ENCODE measurements around the gene COX4I2. TPM values are rescaled to one million over a fixed set of nuclear protein-coding genes. Genes with fewer than 3 reads are reported as not detected.

Gene COX4I2
- total and polyA plus RNA-seq, 8 donors, result 0.28 to 7.8 (median 0.79) TPM; not detected in 1

- Histone ChIP-seq H3K27ac (no peak overlapping the region), H3K36me3 (no peaks in the 10 kb centered on the region), H3K4me1 (no peaks in the 10 kb centered on the region), H3K27me3 (peaks cover 0 to 6% (median 0%) of the 10 kb centered on the region in 4 donors), H3K4me3 (no peak overlapping the region), H3K9me3 (no peaks in the 10 kb centered on the region)
- no peak for ATAC-seq
- intact Hi-C loops (cut with DNase I), result no loop called here
- 83 to 89% methylated on average over 14 of the region's 14 CpGs for WGBS, 2 donors
- TF ChIP-seq CTCF (IDR thresholded peaks at IDR 0.05), result no peak
- DNase-seq, result no peak
- FAIRE-seq, result no peak
Observed at GRCh38 chr20:31633339-31633914, 4.3 kb upstream of the COX4I2 start.

GRCh38 chr20:31638317-31638716 is 605 bp downstream of the COX4I2 start:
- DNase-seq (no peak), FAIRE-seq (no peak), ATAC-seq (no peak)
- Histone ChIP-seq H3K9me3 (no peaks in the 10 kb centered on the region), H3K4me1 (no peaks in the 10 kb centered on the region), H3K27me3 (peaks cover 0 to 6% (median 0%) of the 10 kb centered on the region in 4 donors), H3K27ac (no peak overlapping the region), H3K36me3 (no peaks in the 10 kb centered on the region), H3K4me3 (no peak overlapping the region)
- no peak for TF ChIP-seq CTCF (IDR thresholded peaks at IDR 0.05)
- intact Hi-C loops (cut with DNase I), result no loop called here
- 71 to 78% methylated on average over 4 of the region's 4 CpGs for WGBS, 2 donors

- WGBS, 2 donors, result 66 to 74% methylated on average over 4 of the region's 4 CpGs
- Histone ChIP-seq H3K4me1 (no peaks in the 10 kb centered on the region), H3K27ac (no peak overlapping the region), H3K4me3 (no peak overlapping the region), H3K27me3 (peaks cover 0 to 6% (median 0%) of the 10 kb centered on the region in 4 donors), H3K9me3 (no peaks in the 10 kb centered on the region), H3K36me3 (no peaks in the 10 kb centered on the region)
- ATAC-seq (no peak), FAIRE-seq (no peak), DNase-seq (no peak)
- TF ChIP-seq CTCF (IDR thresholded peaks at IDR 0.05), result no peak
- intact Hi-C loops (cut with DNase I), result no loop called here
Observed at GRCh38 chr20:31638816-31639215, 1.1 kb downstream of the COX4I2 start.

GRCh38 chr20:31640259-31640658 is 2.5 kb downstream of the COX4I2 start:
- Histone ChIP-seq H3K27ac (no peak overlapping the region), H3K36me3 (no peaks in the 10 kb centered on the region), H3K4me3 (no peak overlapping the region), H3K4me1 (no peaks in the 10 kb centered on the region), H3K27me3 (peaks cover 0 to 6% (median 0%) of the 10 kb centered on the region in 4 donors), H3K9me3 (no peaks in the 10 kb centered on the region)
- no peak for TF ChIP-seq CTCF (IDR thresholded peaks at IDR 0.05)
- 51 to 62% methylated on average over 3 of the region's 3 CpGs for WGBS, 2 donors
- no peak for FAIRE-seq
- ATAC-seq, result no peak
- no peak for DNase-seq
- intact Hi-C loops (cut with DNase I), result no loop called here

- no peak for ATAC-seq
- no peak for FAIRE-seq
- DNase-seq, result no peak
- no peaks in the 10 kb centered on the region for H3K4me1 ChIP-seq
- H3K27me3 ChIP-seq, result peaks cover 0 to 6% (median 0%) of the 10 kb centered on the region in 4 donors
- TF ChIP-seq CTCF (IDR thresholded peaks at IDR 0.05), result no peak
- H3K36me3 ChIP-seq, result no peaks in the 10 kb centered on the region
- H3K4me3 ChIP-seq, result no peak overlapping the region
- intact Hi-C loops (cut with DNase I), result no loop called here
- WGBS, 2 donors, result 87 to 93% methylated on average over 5 to 6 of the region's 6 CpGs
- no peak overlapping the region for H3K27ac ChIP-seq
- H3K9me3 ChIP-seq, result no peaks in the 10 kb centered on the region
Observed at GRCh38 chr20:31641391-31641790, 3.7 kb downstream of the COX4I2 start.
